HG03196 (cell line): ENCODE data around the gene SFXN3.

Experiments used
- ATAC-seq: cut with Tn5 transposase; IDR thresholded peaks from one replicate; pipeline ENCODE4 v1.9.1; 2021; ENCODE audit not compliant: unreplicated experiment

SFXN3 gene

GRCh38 chr10:101014966-101015581, 16.0 kb upstream of the SFXN3 start:
- ATAC-seq, result no peak

- ATAC-seq, result no peak
These were observed 15.5 kb upstream of the SFXN3 start for GRCh38 chr10:101015582-101015973.

- no peak for ATAC-seq
These were observed 14.2 kb upstream of the SFXN3 start for GRCh38 chr10:101016814-101017213.

- ATAC-seq, result no peak
These were observed 12.9 kb upstream of the SFXN3 start for GRCh38 chr10:101018118-101018599.

GRCh38 chr10:101018600-101019439, 12.2 kb upstream of the SFXN3 start:
- ATAC-seq, result no peak

- ATAC-seq, result no peak
These were observed 11.7 kb upstream of the SFXN3 start for GRCh38 chr10:101019440-101019703.

GRCh38 chr10:101020427-101021075, 10.5 kb upstream of the SFXN3 start:
- ATAC-seq, result no peak

- no peak for ATAC-seq
These were observed 9.8 kb upstream of the SFXN3 start for GRCh38 chr10:101021239-101021638.

- ATAC-seq, result no peak
These were observed 9.3 kb upstream of the SFXN3 start for GRCh38 chr10:101021692-101022251.

- ATAC-seq, result no peak
These were observed 7.9 kb upstream of the SFXN3 start for GRCh38 chr10:101022967-101023705.

- ATAC-seq, result no peak
These were observed 3.8 kb upstream of the SFXN3 start for GRCh38 chr10:101027106-101027720.

GRCh38 chr10:101028446-101029337, 2.3 kb upstream of the SFXN3 start:
- no peak for ATAC-seq

GRCh38 chr10:101029520-101030295, 1.3 kb upstream of the SFXN3 start:
- no peak for ATAC-seq

GRCh38 chr10:101030496-101031127, 422 bp upstream of the SFXN3 start:
- ATAC-seq, result no peak

- ATAC-seq, result no peak
These were observed 982 bp downstream of the SFXN3 start for GRCh38 chr10:101031796-101032636.

GRCh38 chr10:101032637-101033224, 1.7 kb downstream of the SFXN3 start:
- no peak for ATAC-seq

- no peak for ATAC-seq
These were observed 2.2 kb downstream of the SFXN3 start for GRCh38 chr10:101033276-101033675.
